GM12865 (cell line): ENCODE results near the gene CELF4.

Experiments
- DNase-seq: peaks from one replicate; pipeline ENCODE4 v3.0.0; 2010; ENCODE audit warnings: low read depth
- H3K4me3 ChIP-seq: 2 replicates; pipeline ENCODE4 v1.5.1; 2011; ENCODE audit warnings: mild to moderate bottlenecking, low read depth, low read length, control low read depth
- TF ChIP-seq, protein P1 (sequence below): IDR thresholded peaks from 2 replicates; pipeline ENCODE4 v1.5.1; 2011; ENCODE audit warnings: low read length, control low read depth, low read depth, inconsistent platforms; ENCODE audit not compliant: insufficient read depth; ENCODE audit errors: missing control alignments

CELF4 gene

DNA sequence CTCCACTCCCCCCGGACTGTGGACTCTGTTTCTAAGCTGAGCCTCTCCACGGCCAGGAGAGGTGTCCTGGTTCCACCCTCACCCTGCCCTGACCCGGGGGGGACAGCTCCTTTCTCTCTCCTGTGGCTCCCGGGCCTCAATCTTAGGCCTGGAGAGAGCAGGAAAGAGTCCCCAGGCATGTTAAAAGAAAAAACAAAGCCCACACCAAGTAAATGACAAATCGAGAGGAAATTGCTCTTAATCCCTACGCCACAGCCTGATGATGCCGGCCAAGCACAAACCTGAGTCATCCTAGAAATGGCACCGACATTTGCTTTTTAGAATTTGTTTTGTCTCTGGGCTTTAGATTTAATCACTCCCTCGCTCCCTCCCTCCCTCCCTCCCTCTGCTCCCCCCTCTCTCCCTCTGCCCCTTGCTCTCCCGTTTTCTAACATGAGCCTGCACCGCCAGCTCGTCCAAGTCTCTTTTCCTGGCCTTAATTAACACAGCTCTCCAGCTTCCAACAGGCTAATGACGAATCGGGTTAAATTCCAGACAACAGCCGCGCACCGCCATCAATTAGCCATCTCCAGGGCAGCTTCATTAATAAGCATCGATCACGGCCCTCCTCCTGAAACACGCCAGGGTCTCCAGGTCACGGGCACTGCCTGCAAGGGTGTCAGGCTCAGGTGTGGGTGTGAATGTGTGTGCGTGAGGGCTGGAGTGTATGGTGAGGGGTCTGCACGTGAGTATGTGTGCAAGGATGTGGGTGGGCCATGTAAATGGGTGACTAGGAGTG lies 230.8 kb downstream of the CELF4 start:
- TF ChIP-seq, protein P1, sequence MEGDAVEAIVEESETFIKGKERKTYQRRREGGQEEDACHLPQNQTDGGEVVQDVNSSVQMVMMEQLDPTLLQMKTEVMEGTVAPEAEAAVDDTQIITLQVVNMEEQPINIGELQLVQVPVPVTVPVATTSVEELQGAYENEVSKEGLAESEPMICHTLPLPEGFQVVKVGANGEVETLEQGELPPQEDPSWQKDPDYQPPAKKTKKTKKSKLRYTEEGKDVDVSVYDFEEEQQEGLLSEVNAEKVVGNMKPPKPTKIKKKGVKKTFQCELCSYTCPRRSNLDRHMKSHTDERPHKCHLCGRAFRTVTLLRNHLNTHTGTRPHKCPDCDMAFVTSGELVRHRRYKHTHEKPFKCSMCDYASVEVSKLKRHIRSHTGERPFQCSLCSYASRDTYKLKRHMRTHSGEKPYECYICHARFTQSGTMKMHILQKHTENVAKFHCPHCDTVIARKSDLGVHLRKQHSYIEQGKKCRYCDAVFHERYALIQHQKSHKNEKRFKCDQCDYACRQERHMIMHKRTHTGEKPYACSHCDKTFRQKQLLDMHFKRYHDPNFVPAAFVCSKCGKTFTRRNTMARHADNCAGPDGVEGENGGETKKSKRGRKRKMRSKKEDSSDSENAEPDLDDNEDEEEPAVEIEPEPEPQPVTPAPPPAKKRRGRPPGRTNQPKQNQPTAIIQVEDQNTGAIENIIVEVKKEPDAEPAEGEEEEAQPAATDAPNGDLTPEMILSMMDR: no peak

DNA sequence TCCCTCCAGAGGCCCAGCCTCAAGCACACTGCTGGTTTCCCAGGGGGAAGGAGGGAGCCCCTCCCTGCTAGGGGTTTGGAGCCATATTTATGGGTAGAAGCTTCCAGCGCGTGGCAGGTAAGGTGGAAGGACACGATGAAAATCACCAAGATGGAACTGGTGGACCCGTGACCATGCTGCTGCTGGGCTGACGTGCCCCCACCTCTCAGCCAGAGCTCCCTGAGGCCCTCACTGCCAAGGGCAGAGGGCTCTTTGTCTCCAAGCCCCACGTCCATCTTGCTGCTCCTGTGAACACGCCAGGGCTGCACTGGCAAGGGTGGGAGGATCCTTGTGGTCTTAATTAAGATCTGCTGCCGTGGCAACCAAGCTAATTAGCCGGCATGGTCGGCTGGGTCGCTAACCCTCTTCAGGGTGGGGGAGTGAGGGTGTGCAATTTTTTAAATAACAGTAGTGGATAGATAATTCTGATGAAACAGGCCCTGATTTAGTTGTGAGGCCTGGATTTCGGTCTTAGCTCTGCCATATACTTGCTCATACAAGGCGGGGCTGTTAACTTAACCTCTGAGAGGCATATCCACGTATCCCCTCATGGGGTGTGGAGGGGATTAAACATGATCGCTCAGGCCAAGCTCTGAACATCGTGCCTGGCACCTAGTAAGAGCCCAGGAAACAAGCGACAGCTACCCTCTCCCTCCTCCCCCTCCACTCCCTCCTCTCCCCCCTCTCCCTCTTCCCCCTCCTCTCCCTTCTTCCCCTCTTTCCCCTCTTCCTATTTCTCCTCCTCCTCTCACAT lies 232.8 kb downstream of the CELF4 start:
- DNase-seq: no peak

More for the DNA sequence above, 230.8 kb downstream of the CELF4 start:
- DNase-seq: no peak
- no peak overlapping the region for H3K4me3 ChIP-seq

DNA sequence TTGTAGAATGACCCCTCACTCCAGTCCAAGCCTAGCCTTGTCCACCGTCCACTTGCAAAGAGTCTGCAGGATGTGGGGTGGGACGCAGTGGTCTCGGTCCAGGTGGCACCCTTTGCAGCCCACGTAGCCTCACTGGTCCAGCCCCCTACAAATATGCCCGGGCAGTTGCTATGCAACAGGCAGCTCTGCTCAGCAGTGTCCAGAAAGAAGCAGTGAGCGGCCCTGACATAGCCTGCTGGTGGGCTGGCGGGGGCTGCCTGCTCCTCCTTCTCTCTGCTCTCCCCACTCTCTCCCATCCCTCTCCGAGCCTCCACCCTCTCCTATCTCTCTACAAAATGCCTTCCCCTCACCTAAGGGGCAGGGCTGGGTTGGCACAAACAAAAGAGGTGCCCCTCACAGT lies 233.4 kb downstream of the CELF4 start:
- no peak overlapping the region for H3K4me3 ChIP-seq
- TF ChIP-seq, protein P1: no peak
- DNase-seq: no peak

More for the DNA sequence above, 232.8 kb downstream of the CELF4 start:
- H3K4me3 ChIP-seq: no peak overlapping the region
- TF ChIP-seq, protein P1: no peak

DNA sequence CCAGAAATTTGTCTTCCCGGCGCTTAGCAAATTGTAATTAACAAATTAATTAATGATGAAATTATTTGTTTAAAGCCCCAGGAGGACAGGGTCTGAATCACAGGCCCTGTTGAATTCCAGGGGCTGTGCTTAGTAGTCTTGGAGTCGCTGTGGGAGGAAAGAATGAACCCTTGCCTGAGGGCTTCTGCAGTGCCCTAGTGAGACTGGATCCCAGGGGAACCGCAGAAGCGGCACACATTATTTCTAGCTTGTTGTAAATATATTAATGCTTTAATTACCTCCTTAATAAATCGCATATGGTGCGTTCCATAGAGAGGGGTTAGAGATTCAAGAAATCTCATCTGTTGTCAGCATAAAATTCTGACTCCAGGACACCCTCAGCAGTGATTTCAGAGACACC lies 235.4 kb downstream of the CELF4 start:
- no peak for DNase-seq
- H3K4me3 ChIP-seq: no peak overlapping the region
- TF ChIP-seq, protein P1: no peak

DNA sequence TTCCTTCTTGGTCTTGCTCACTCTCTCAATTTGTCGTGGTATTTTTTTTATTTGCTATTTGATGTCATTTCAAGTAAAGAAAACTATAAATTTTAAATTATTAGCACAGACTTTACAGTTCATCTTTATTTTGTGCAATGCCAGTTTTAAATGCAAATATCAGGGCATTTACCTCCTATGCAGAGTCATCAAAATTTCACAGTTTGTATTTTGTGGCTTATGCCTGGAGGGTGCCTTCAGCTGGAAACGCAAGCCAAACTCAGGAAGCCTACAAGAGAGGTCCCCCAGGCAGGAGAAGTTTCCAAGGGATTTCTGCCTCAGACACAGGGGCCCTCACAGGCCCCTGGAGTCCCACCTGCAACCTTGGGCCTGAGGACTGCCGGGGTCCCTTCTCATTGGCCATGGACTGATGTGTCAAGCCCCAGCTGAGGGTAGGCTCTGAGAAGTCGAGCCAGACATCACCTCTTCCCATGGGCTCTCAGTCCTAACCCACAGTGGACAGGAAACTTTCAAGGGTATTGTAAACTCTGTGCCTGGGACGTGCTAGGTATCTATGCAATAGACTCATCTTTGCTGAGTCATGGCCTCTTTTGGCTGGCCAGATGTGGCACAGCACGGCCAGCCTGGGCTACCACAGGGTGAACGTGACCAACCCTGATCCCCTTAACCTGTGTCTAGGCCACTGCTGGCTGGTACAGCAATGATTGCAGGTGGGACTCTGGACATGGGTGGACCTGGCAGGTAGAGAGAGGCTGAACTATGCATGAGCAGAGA lies 236.5 kb downstream of the CELF4 start:
- no peak for DNase-seq
- H3K4me3 ChIP-seq: no peak overlapping the region
- TF ChIP-seq, protein P1: no peak

DNA sequence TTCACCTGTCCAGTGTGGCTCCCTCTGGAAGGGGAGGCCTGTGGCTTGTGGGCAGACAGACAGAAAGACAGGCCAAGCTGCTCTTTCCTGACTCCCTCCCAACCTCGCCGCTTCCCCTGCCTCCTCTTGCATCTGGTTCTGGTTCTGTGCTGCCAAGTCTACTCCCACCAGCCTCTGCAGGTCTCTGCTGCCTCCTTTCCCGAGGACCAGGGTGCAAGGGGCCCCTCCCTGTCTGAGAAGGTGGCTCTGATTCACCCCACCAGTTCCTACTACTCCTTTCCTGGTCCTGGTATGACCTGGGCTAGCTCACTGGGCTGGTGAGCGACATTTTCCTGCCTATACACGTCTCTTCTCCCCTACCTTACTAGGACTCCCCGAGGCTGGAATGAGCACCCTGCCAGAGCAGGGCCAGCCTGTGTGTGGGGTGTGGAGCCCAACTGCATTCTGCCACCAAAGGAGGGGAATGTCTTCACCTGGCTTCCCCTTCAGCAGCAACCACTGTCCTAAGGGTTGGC lies 238.5 kb downstream of the CELF4 start:
- TF ChIP-seq, protein P1: no peak

More for the DNA sequence above, 238.5 kb downstream of the CELF4 start:
- no peak for DNase-seq
- H3K4me3 ChIP-seq: no peak overlapping the region
